GM18909 (cell line): ENCODE measurements around the gene ALDH3A1.

Source experiments
- ATAC-seq: cut with Tn5 transposase; IDR thresholded peaks from one replicate; pipeline ENCODE4 v1.9.1; 2021; ENCODE audit warnings: mild to moderate bottlenecking; ENCODE audit not compliant: unreplicated experiment, poor library complexity

ALDH3A1 gene

GRCh38 chr17:19707728-19708221 lies 40.3 kb downstream of the ALDH3A1 start:
- ATAC-seq: no peak

GRCh38 chr17:19706791-19707727 lies 41.0 kb downstream of the ALDH3A1 start:
- no peak for ATAC-seq

- no peak for ATAC-seq
These were observed 42.0 kb downstream of the ALDH3A1 start for GRCh38 chr17:19705771-19706770.

GRCh38 chr17:19705201-19705600 lies 42.9 kb downstream of the ALDH3A1 start:
- no peak for ATAC-seq

GRCh38 chr17:19703828-19704613 lies 44.1 kb downstream of the ALDH3A1 start:
- no peak for ATAC-seq

GRCh38 chr17:19703106-19703827 lies 44.8 kb downstream of the ALDH3A1 start:
- ATAC-seq: no peak

GRCh38 chr17:19702217-19702641 lies 45.9 kb downstream of the ALDH3A1 start:
- ATAC-seq: no peak
